NT2/D1 (cell line): ENCODE results near the gene TMEM232.

Experiments
- SUZ12 ChIP-seq: IDR thresholded peaks from 2 replicates; pipeline ENCODE4 v1.6.1; 2011; ENCODE audit not compliant: insufficient read length, insufficient read depth; ENCODE audit errors: extremely low read depth
- ZNF274 ChIP-seq: IDR thresholded peaks from 2 replicates; pipeline ENCODE4 v1.6.1; 2011; ENCODE audit warnings: mild to moderate bottlenecking, low read depth, low read length

DNA sequence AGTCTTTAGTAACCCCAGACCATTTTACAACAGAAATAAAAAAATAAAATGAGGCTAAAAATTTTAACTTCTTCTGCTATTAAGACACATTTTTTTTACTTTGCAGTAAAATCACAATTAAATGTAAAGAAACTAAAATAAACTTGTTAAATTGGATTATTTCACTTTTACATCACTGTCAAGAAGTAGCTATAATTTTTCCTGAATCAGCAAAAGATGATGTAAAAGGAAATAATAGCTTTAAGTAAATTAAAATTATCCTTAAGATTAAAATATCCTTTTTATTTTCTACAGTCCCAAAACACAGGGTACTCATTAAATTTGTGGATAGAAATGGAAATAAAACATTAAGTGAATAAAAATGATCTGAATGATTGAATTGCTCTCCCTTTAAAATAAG, 44.5 kb downstream of the TMEM232 start:
- TF ChIP-seq ZNF274 (no peak), SUZ12 (no peak)
